Glutamatergic neuron (in vitro differentiated cells): ENCODE measurements around the gene AGAP1. TPM values are rescaled to one million over a fixed set of nuclear protein-coding genes. Genes with fewer than 3 reads are reported as not detected.

ENCODE experiments used
- DNase-seq: peaks from one replicate; pipeline ENCODE4 v3.0.0; 2022
- H3K27ac Mint-ChIP-seq: one replicate; pipeline ENCODE4 v1.8.0; 2020; ENCODE audit warnings: mild to moderate bottlenecking, mixed read lengths, inconsistent platforms; ENCODE audit not compliant: unreplicated experiment
- H3K27me3 Mint-ChIP-seq: one replicate; pipeline ENCODE4 v1.8.0; 2020; ENCODE audit warnings: mild to moderate bottlenecking, moderate library complexity, mixed read lengths, inconsistent platforms; ENCODE audit not compliant: unreplicated experiment
- H3K36me3 Mint-ChIP-seq: one replicate; pipeline ENCODE4 v1.8.0; 2020; ENCODE audit warnings: mild to moderate bottlenecking, mixed read lengths, inconsistent platforms; ENCODE audit not compliant: unreplicated experiment
- H3K4me1 Mint-ChIP-seq: one replicate; pipeline ENCODE4 v1.8.0; 2020; ENCODE audit warnings: mild to moderate bottlenecking, low read depth, mixed read lengths, inconsistent platforms; ENCODE audit not compliant: unreplicated experiment
- H3K4me3 Mint-ChIP-seq: one replicate; pipeline ENCODE4 v1.8.0; 2020; ENCODE audit warnings: mild to moderate bottlenecking, mixed read lengths, inconsistent platforms; ENCODE audit not compliant: unreplicated experiment
- H3K9me3 Mint-ChIP-seq: one replicate; pipeline ENCODE4 v1.8.0; 2020; ENCODE audit warnings: mild to moderate bottlenecking, moderate library complexity, mixed read lengths, inconsistent platforms; ENCODE audit not compliant: unreplicated experiment
- CTCF ChIP-seq: fragments of 200-600 bp; sonication (generic); IDR thresholded peaks from one replicate; pipeline ENCODE4 v1.5.0; 2021; ENCODE audit not compliant: partially characterized antibody, unreplicated experiment
- total RNA-seq: library from RNA; stranded (reverse); fragmentation: NEBNext Ultra II Directional; extraction: Animal tissue kit (Norgen Biotek cat#: 25700); gene quantifications from one replicate; pipeline ENCODE4 v1.2.1, GENCODE V29; 2021; ENCODE audit not compliant: unreplicated experiment

Gene AGAP1
- total RNA-seq, 1 donor from 2014 or later, result 153 TPM

DNA sequence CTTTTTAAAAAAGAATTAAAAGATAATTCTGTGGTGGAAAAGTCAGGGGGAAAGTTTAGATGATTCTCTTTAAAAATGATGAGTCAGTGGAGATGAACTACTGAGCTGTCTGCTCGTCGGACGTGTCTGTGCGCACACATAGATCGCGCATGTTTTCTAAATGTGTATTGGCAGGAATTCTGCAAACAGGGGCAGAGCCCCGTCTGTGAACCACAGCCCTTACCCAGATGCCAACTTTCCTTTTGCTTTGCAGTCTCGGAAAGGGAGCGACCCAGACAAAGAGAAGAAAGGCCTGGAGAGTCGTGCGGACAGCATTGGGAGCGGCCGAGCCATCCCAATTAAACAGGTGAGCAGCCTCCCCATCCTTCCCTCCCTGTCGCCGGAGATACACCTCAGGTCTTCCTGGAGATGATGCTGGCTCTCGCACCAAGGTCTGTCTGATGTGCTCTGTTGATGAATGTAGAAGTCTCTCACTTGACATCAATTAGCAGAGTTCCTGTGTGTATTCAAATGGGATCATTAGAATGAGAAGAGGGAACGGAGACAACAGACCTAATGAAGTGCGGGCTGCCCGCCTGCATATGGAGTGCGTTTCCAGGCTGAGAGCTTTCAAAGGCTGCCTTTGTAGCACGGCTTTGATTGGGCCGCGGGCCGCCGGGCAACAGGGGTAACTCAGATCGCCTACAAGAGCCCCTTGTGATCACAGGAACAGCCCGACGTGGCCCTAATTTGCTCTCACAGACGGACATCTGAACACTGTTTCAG, 313.3 kb downstream of the AGAP1 start:
- no peak for TF ChIP-seq CTCF

DNA sequence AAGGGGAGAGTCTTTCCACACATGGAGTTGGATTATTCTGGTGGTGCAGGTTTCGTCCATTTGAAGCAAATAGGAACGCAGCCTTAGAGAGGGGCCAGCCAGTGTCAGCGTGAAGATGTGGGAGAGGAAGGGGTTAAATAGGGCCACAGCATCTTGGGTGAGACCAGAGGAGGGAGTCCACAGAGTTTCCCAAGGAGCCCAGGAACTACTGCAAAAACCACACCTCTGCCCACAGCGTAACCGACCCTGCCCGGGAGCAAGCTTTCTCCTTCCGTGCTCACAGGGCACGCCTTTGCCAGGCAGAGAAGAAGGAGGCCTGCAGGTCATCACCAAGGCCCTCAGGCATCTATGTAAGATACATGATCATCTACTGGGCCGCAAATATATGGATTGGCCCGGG, 314.5 kb downstream of the AGAP1 start:
- no peak overlapping the region for H3K4me3 Mint-ChIP-seq
- peaks cover 6% of the 10 kb centered on the region for H3K27me3 Mint-ChIP-seq
- DNase-seq, result no peak
- no peak overlapping the region for H3K27ac Mint-ChIP-seq
- H3K4me1 Mint-ChIP-seq, result peaks cover 41% of the 10 kb centered on the region
- H3K36me3 Mint-ChIP-seq, result peaks cover 4% of the 10 kb centered on the region
- no peak for TF ChIP-seq CTCF
- peaks cover 21% of the 10 kb centered on the region for H3K9me3 Mint-ChIP-seq

More for the DNA sequence above, 313.3 kb downstream of the AGAP1 start:
- Mint-ChIP-seq H3K4me3 (peak overlapping the region; percentile 13), H3K27ac (peak overlapping the region; percentile 56), H3K36me3 (peaks cover 4% of the 10 kb centered on the region), H3K4me1 (peaks cover 38% of the 10 kb centered on the region), H3K27me3 (peaks cover 6% of the 10 kb centered on the region), H3K9me3 (peaks cover 18% of the 10 kb centered on the region)
- DNase-seq, result peak; percentile 34

DNA sequence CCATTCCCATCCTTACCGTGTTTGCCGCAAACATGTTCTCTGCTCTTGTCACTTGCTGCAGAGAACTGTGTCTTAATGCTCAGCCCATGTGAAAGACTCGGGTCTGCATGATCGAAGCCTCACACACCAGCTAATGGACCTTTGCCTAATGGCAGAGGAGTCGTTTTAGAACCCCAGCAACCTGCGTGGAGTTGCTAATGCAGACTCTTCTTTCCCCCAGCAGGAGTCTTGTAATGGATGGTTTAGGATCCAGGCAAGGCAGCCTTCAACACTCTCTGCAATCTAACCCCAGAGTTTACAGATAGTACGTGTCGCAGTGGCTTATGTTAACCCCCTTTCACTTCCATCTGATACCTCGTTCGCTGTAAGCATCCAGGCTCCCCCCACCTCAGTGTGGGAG, 316.4 kb downstream of the AGAP1 start:
- peaks cover 46% of the 10 kb centered on the region for H3K4me1 Mint-ChIP-seq
- H3K9me3 Mint-ChIP-seq, result peaks cover 24% of the 10 kb centered on the region
- TF ChIP-seq CTCF, result no peak
- H3K27me3 Mint-ChIP-seq, result peaks cover 9% of the 10 kb centered on the region
- H3K36me3 Mint-ChIP-seq, result peaks cover 6% of the 10 kb centered on the region
- no peak overlapping the region for H3K4me3 Mint-ChIP-seq
- no peak for DNase-seq
- H3K27ac Mint-ChIP-seq, result no peak overlapping the region

GRCh38 chr2:235810846-235811245, 317.0 kb downstream of the AGAP1 start:
- H3K4me1 Mint-ChIP-seq, result peaks cover 51% of the 10 kb centered on the region
- H3K4me3 Mint-ChIP-seq, result peak overlapping the region; percentile 32
- peaks cover 9% of the 10 kb centered on the region for H3K27me3 Mint-ChIP-seq
- peaks cover 27% of the 10 kb centered on the region for H3K9me3 Mint-ChIP-seq
- DNase-seq, result no peak
- peak overlapping the region; percentile 81 for H3K27ac Mint-ChIP-seq
- TF ChIP-seq CTCF, result no peak
- H3K36me3 Mint-ChIP-seq, result peaks cover 12% of the 10 kb centered on the region

GRCh38 chr2:235811446-235812184, 317.8 kb downstream of the AGAP1 start:
- peaks cover 9% of the 10 kb centered on the region for H3K27me3 Mint-ChIP-seq
- peaks cover 12% of the 10 kb centered on the region for H3K36me3 Mint-ChIP-seq
- peaks cover 28% of the 10 kb centered on the region for H3K9me3 Mint-ChIP-seq
- peak overlapping the region; percentile 32 for H3K4me3 Mint-ChIP-seq
- no peak for DNase-seq
- H3K4me1 Mint-ChIP-seq, result peaks cover 48% of the 10 kb centered on the region
- TF ChIP-seq CTCF, result no peak
- peak overlapping the region; percentile 81 for H3K27ac Mint-ChIP-seq
